Measurements from ENCODE around the gene UBE2G2.
A peak's percentile ranks its signal among the peaks of the same experiment; 100 is the strongest.

Gene UBE2G2

GRCh38 chr21:44814498-44815023 is 12.9 kb upstream of the UBE2G2 start:
- DNase-seq, result no peak

- no peak for DNase-seq
Observed at GRCh38 chr21:44813727-44814126, 12.1 kb upstream of the UBE2G2 start.

- DNase-seq, result no peak
Observed at GRCh38 chr21:44813149-44813548, 11.5 kb upstream of the UBE2G2 start.

GRCh38 chr21:44812640-44813039 is 11.0 kb upstream of the UBE2G2 start:
- DNase-seq, result no peak

GRCh38 chr21:44810779-44811178 is 9.2 kb upstream of the UBE2G2 start:
- no peak for DNase-seq

- DNase-seq, result no peak
Observed at GRCh38 chr21:44805859-44806258, 4.2 kb upstream of the UBE2G2 start.

GRCh38 chr21:44805226-44805625 is 3.6 kb upstream of the UBE2G2 start:
- DNase-seq, result no peak

- no peak for DNase-seq
Observed at GRCh38 chr21:44804762-44805161, 3.1 kb upstream of the UBE2G2 start.

- DNase-seq, result no peak
Observed at GRCh38 chr21:44803651-44804050, 2.0 kb upstream of the UBE2G2 start.

- DNase-seq, result no peak
Observed at GRCh38 chr21:44802396-44803153, 955 bp upstream of the UBE2G2 start.

GRCh38 chr21:44800971-44801467 is 601 bp downstream of the UBE2G2 start:
- peak; percentile 18 for DNase-seq

- peak; percentile 12 for DNase-seq
Observed at GRCh38 chr21:44800103-44800502, 1.5 kb downstream of the UBE2G2 start.

GRCh38 chr21:44799646-44800045 is 2.0 kb downstream of the UBE2G2 start:
- no peak for DNase-seq

GRCh38 chr21:44797775-44798174 is 3.8 kb downstream of the UBE2G2 start:
- DNase-seq, result no peak

GRCh38 chr21:44795342-44795741 is 6.3 kb downstream of the UBE2G2 start:
- no peak for DNase-seq

- no peak for DNase-seq
Observed at GRCh38 chr21:44793592-44794374, 7.8 kb downstream of the UBE2G2 start.

- DNase-seq, result peak; percentile 58
Observed at GRCh38 chr21:44792702-44793591, 8.7 kb downstream of the UBE2G2 start.

- DNase-seq, result no peak
Observed at GRCh38 chr21:44791993-44792392, 9.6 kb downstream of the UBE2G2 start.

GRCh38 chr21:44791246-44791645 is 10.4 kb downstream of the UBE2G2 start:
- DNase-seq, result no peak

GRCh38 chr21:44790368-44790767 is 11.3 kb downstream of the UBE2G2 start:
- DNase-seq, result no peak

- peak; percentile 32 for DNase-seq
Observed at GRCh38 chr21:44789880-44790279, 11.7 kb downstream of the UBE2G2 start.

GRCh38 chr21:44785620-44786335 is 15.8 kb downstream of the UBE2G2 start:
- no peak for DNase-seq
